Astrocyte of the cerebellum (primary cell): Measurements from ENCODE around the gene FAM169A.
A peak's percentile ranks its signal among the peaks of the same experiment; 100 is the strongest.
"Not testable (repeated sequence)": the region's sequence is repeated elsewhere in the genome, so short reads cannot be mapped to it uniquely, and the experiment has no call there.

ENCODE experiments used
- DNase-seq: peaks from one replicate; pipeline ENCODE4 v3.0.0-alpha.2; 2011; ENCODE audit warnings: low read depth
- H3K4me3 ChIP-seq: 2 replicates; pipeline ENCODE4 v1.5.1; 2011; ENCODE audit warnings: mild to moderate bottlenecking, low read depth, low read length, moderate library complexity
- CTCF ChIP-seq: IDR thresholded peaks from 2 replicates; pipeline ENCODE4 v1.5.1; 2012; ENCODE audit warnings: low read length, low read depth, moderate library complexity, mild to moderate bottlenecking; ENCODE audit errors: missing control alignments
- in situ Hi-C: cut with HindIII; loops from 2 replicates; pipeline ENCODE4 v1.10.0; 2017; ENCODE audit warnings: low sequenced_read_pairs

FAM169A gene

DNA sequence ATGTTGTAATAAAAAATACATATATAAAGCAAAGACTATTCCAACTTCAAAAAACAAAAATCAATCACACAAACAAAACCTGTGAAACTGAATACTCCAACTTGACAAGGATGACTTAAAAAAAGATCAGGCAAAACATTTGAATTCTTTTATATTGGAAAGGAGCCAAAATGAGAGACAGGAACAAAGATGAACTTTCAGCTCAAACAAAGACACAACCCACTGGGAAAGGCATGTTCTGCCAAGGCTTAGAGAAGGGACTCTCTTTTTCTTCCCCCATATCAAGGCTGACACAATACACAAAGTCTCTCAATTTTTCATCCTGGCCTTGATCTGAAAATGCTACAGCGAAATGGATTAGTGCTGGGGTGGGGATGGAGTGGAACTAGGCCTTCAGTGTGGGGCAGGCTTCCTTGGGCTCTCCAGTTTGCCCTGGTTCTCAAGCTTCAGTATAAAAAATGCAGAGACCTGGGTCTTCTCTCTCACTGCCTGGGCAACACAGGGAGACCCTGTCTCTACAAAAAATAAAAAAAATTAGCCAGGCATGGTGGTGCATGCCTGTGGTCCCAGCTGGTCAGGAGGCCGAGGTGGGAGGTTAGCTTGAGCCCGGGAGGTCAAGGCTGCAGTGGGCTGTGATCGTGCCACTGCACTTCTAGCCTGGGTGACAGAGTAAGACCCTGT, 11.6 kb upstream of the FAM169A start:
- in situ Hi-C loops, result no loop called here
- no peak for DNase-seq
- no peak for TF ChIP-seq CTCF
- H3K4me3 ChIP-seq, result no peak overlapping the region

DNA sequence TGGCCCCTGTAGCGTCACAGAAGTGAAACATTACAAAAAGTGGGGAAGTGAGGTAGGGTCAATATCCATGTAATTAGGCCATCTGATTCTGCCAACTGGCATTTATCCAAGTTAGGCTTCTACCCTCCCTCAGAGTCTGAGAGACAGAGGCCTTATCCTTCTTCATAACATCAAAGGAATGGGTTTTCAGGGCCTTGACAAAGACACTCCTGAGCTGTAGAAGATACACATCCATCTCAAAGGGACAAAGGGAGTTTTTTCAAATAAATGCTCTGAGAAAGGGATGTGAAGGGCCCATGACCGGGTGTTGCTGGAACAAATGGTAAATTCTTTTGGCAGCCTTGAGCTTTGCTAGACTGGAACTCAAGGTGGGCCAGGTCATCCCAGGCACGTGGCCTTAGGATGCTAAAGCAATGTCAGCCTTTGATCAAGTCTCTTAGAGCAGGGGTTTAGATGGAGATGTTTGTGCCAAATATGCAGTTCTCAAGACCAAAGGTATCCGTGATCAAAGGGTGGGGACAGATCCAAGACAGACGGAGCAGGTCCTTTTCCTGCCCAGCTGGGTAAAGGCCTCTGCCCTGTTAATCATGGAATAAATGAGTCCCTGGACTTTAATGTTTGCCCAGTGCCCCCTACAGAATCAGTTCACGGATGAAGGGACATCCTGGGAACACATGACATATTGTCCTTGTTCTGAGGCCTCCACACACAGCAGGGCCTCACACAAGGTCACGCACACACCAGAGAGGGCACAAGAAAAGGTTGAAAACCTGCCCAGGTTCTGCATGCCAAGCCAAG, 10.0 kb upstream of the FAM169A start:
- no peak for DNase-seq
- TF ChIP-seq CTCF, result no peak
- in situ Hi-C loops, result no loop called here
- no peak overlapping the region for H3K4me3 ChIP-seq

GRCh38 chr5:74873525-74874249, 7.5 kb upstream of the FAM169A start:
- H3K4me3 ChIP-seq, result no peak overlapping the region
- in situ Hi-C loops, result no loop called here
- DNase-seq, result no peak
- no peak for TF ChIP-seq CTCF

DNA sequence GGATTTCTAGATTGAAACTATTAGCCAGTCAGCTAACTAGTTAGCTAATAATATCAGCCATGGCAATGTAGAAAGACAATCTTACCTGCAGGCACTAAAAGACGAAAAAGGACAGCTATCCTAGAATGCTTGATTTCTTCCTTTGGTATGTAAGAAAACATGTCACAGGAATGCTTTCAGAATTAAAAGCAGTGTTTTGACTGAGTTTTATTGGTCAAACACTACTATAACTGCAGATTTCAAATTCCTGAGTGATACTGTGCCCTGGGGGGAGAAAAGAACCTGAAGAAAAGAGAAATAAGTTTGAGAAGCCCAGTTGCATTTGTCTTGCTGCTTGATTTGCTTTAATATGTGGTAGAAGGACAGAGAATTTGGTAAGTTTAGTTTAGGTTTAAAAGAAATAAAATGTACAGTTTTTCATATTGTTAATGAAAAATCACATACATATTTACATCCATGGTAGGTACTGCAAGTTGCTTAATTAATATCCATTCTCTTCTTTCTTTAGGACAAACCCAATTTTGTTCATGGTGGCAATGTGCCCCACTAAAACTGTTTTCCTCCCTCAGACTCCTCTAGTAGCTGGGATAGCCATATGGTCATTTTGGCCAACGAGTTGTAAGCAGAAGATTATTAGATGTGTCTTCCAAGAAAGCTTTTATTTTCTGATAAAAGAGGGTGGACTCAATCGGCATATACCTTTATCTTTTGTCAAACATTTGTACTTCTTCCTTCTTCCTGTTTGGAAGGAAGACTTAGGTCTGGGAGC, 4.3 kb upstream of the FAM169A start:
- in situ Hi-C loops, result no loop called here
- TF ChIP-seq CTCF, result no peak
- no peak for DNase-seq

GRCh38 chr5:74869414-74869813, 3.2 kb upstream of the FAM169A start:
- H3K4me3 ChIP-seq, in situ Hi-C loops: not testable (repeated sequence)

More for the DNA sequence above, 4.3 kb upstream of the FAM169A start:
- no peak overlapping the region for H3K4me3 ChIP-seq

DNA sequence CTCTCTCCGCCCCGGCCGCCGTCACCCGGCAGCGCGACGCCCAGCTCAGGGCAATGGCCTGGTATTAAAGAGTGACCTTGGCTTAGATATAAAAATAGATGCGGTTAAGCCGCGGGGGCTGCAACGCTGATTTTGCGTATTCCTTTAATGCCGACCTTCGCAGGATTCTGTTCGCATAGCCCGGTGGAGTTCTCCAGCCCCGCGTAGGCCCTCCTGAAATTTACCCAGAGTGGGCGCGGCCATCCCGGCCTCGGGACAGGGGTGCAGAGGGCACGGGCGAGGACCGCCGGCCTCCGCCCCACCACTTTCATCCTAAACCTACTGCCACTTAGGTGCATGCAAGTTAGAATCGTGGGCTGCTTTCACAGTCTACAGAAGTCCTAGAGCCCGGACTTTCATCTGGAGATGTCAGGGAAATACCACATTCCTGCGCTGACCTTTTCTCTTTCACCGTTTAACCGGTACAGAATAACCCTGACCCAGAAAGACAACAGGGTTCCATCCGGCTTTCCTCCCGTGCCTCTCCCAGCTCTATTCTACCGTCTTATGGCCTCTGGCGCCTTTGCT, 492 bp upstream of the FAM169A start:
- H3K4me3 ChIP-seq, result peak overlapping the region; percentile 58
- DNase-seq, result no peak
- in situ Hi-C loops, result no loop called here
- TF ChIP-seq CTCF, result no peak

More at GRCh38 chr5:74869414-74869813, 3.2 kb upstream of the FAM169A start:
- not testable (repeated sequence) for DNase-seq
